Smooth muscle cell (in vitro differentiated cells): ENCODE results near the gene FAM227B. TPM values are rescaled to one million over a fixed set of nuclear protein-coding genes. Genes with fewer than 3 reads are reported as not detected.
"Not testable (repeated sequence)": the region's sequence is repeated elsewhere in the genome, so short reads cannot be mapped to it uniquely, and the experiment has no call there.

Source experiments
- DNase-seq: peaks from one replicate; lab custom pipeline; 2025; ENCODE audit not compliant: unreplicated experiment; lab: John Stamatoyannopoulos, UW
- H2AFZ ChIP-seq: fragments of 200-600 bp; sonication (generic); 2 replicates; pipeline ENCODE4 v1.6.0; 2016; ENCODE audit warnings: antibody characterized with exemption, low read depth, mild to moderate bottlenecking
- H3F3A ChIP-seq: fragments of 200-600 bp; sonication (generic); 2 replicates; pipeline ENCODE4 v1.6.0; 2017; ENCODE audit warnings: antibody characterized with exemption, low read depth
- H3K27ac ChIP-seq: fragments of 200-600 bp; sonication (generic); 2 replicates; pipeline ENCODE4 v1.5.1; 2016; ENCODE audit warnings: low read depth, mild to moderate bottlenecking
- H3K27me3 ChIP-seq: fragments of 200-600 bp; sonication (generic); 2 replicates; pipeline ENCODE4 v1.6.1; 2016; ENCODE audit warnings: low read depth, mild to moderate bottlenecking
- H3K36me3 ChIP-seq: fragments of 200-600 bp; sonication (generic); 2 replicates; pipeline ENCODE4 v1.5.1; 2016; ENCODE audit warnings: low read depth
- H3K4me1 ChIP-seq: fragments of 200-600 bp; sonication (generic); 2 replicates; pipeline ENCODE4 v1.5.1; 2016; ENCODE audit warnings: low read depth
- H3K4me2 ChIP-seq: fragments of 200-600 bp; sonication (generic); 2 replicates; pipeline ENCODE4 v1.6.0; 2016; ENCODE audit warnings: mild to moderate bottlenecking
- H3K4me3 ChIP-seq: fragments of 200-600 bp; sonication (generic); 2 replicates; pipeline ENCODE4 v1.5.1; 2016; ENCODE audit warnings: mild to moderate bottlenecking
- H3K79me2 ChIP-seq: fragments of 200-600 bp; sonication (generic); 2 replicates; pipeline ENCODE4 v1.6.0; 2016; ENCODE audit warnings: low read depth, mild to moderate bottlenecking
- H3K9ac ChIP-seq: fragments of 200-600 bp; sonication (generic); 2 replicates; pipeline ENCODE4 v1.6.0; 2016; ENCODE audit warnings: low read depth
- H3K9me3 ChIP-seq: fragments of 200-600 bp; sonication (generic); replicated peaks from 2 replicates; pipeline ENCODE4 v1.5.1; 2016; ENCODE audit warnings: low read depth
- H4K20me1 ChIP-seq: fragments of 200-600 bp; sonication (generic); 2 replicates; pipeline ENCODE4 v1.6.0; 2016; ENCODE audit warnings: low read depth
- CTCF ChIP-seq: fragments of 200-600 bp; sonication (generic); IDR thresholded peaks from 2 replicates; pipeline ENCODE4 v1.5.1; 2017; ENCODE audit warnings: borderline replicate concordance, mild to moderate bottlenecking, antibody characterized with exemption; ENCODE audit not compliant: insufficient read depth, poor library complexity, severe bottlenecking
- WGBS: methylation state at CpG from one replicate; pipeline ENCODE4 v1.1.7; 2016; ENCODE audit warnings: low lambda C conversion rate; 5-methylcytosine and 5-hydroxymethylcytosine counted together
- polyA plus RNA-seq: library from polyadenylated mRNA; unstranded; fragments of >200 nt; fragmentation: Nextera tagmentation; extraction: Ambion mirVana; gene quantifications from 2 replicates; pipeline ENCODE4 v1.2.1, GENCODE V29; 2016
- total RNA-seq: library from RNA; depleted of rRNA; stranded (reverse); fragments of >200 nt; gene quantifications from 2 replicates; pipeline ENCODE4 v1.2.3, GENCODE V29; 2014

The FAM227B gene
- total and polyA plus RNA-seq, 2 experiments from 2014 or later, result 7.5 to 9.7 TPM

- 82% methylated on average over 4 of the region's 4 CpGs for WGBS
- not testable (repeated sequence) for H3K27ac ChIP-seq, H3K9ac ChIP-seq, H3K9me3 ChIP-seq, H3F3A ChIP-seq, H3K4me3 ChIP-seq, H3K4me1 ChIP-seq, H3K27me3 ChIP-seq, H2AFZ ChIP-seq, H3K79me2 ChIP-seq, H3K36me3 ChIP-seq, DNase-seq, H3K4me2 ChIP-seq
- H4K20me1 ChIP-seq, result peaks cover 46% of the 10 kb centered on the region
Measured at GRCh38 chr15:49478021-49478420, 142.6 kb downstream of the FAM227B start.

- no peaks in the 10 kb centered on the region for H3F3A ChIP-seq
- DNase-seq, result no peak
- TF ChIP-seq CTCF, result no peak
- H3K27ac ChIP-seq, result no peak overlapping the region
- no peak overlapping the region for H3K9ac ChIP-seq
- H3K27me3 ChIP-seq, result no peaks in the 10 kb centered on the region
- no peak overlapping the region for H2AFZ ChIP-seq
- peaks cover 7% of the 10 kb centered on the region for H3K79me2 ChIP-seq
- H3K4me3 ChIP-seq, result no peak overlapping the region
- no peaks in the 10 kb centered on the region for H3K4me1 ChIP-seq
- no peak overlapping the region for H3K4me2 ChIP-seq
- no peaks in the 10 kb centered on the region for H3K9me3 ChIP-seq
- H3K36me3 ChIP-seq, result peaks cover 8% of the 10 kb centered on the region
- peaks cover 63% of the 10 kb centered on the region for H4K20me1 ChIP-seq
- 88% methylated on average over 1 of the region's 1 CpG for WGBS
Measured at GRCh38 chr15:49473031-49473430, 147.6 kb downstream of the FAM227B start.

GRCh38 chr15:49472338-49472737 lies 148.3 kb downstream of the FAM227B start:
- Histone ChIP-seq H3K4me3 (no peak overlapping the region), H2AFZ (no peak overlapping the region), H3K9ac (no peak overlapping the region), H3F3A (no peaks in the 10 kb centered on the region), H3K9me3 (no peaks in the 10 kb centered on the region), H3K27me3 (no peaks in the 10 kb centered on the region), H4K20me1 (peaks cover 63% of the 10 kb centered on the region), H3K4me2 (no peak overlapping the region), H3K36me3 (peaks cover 13% of the 10 kb centered on the region), H3K79me2 (peaks cover 7% of the 10 kb centered on the region), H3K4me1 (no peaks in the 10 kb centered on the region), H3K27ac (no peak overlapping the region)
- no peak for DNase-seq
- TF ChIP-seq CTCF, result no peak
- WGBS, result 98% methylated on average over 2 of the region's 2 CpGs

GRCh38 chr15:49471733-49472132 lies 148.9 kb downstream of the FAM227B start:
- no peak overlapping the region for H3K9ac ChIP-seq
- no peak overlapping the region for H3K4me2 ChIP-seq
- H3K4me1 ChIP-seq, result no peaks in the 10 kb centered on the region
- no peaks in the 10 kb centered on the region for H3K27me3 ChIP-seq
- H3K79me2 ChIP-seq, result peaks cover 7% of the 10 kb centered on the region
- peaks cover 64% of the 10 kb centered on the region for H4K20me1 ChIP-seq
- peaks cover 13% of the 10 kb centered on the region for H3K36me3 ChIP-seq
- H3K9me3 ChIP-seq, result no peaks in the 10 kb centered on the region
- no peak for TF ChIP-seq CTCF
- no peaks in the 10 kb centered on the region for H3F3A ChIP-seq
- no peak overlapping the region for H3K4me3 ChIP-seq
- 87% methylated on average over 4 of the region's 4 CpGs for WGBS
- no peak overlapping the region for H3K27ac ChIP-seq
- no peak for DNase-seq
- H2AFZ ChIP-seq, result no peak overlapping the region
